Fibroblast of peridontal ligament (primary cell): Measurements from ENCODE around the gene LRATD1.

Experiments used
- DNase-seq: peaks from one replicate; pipeline ENCODE4 v3.0.0-alpha.2; 2010; ENCODE audit errors: extremely low read depth

The LRATD1 gene

GRCh38 chr2:14633461-14634181 lies 1.1 kb downstream of the LRATD1 start:
- no peak for DNase-seq

- DNase-seq = no peak
These were observed 1.6 kb downstream of the LRATD1 start for GRCh38 chr2:14634182-14634488.

- peak; percentile 51 for DNase-seq
These were observed 2.2 kb downstream of the LRATD1 start for GRCh38 chr2:14634489-14635390.

- peak; percentile 63 for DNase-seq
These were observed 2.9 kb downstream of the LRATD1 start for GRCh38 chr2:14635391-14635871.

GRCh38 chr2:14638488-14638887 lies 6.0 kb downstream of the LRATD1 start:
- DNase-seq = no peak

- no peak for DNase-seq
These were observed 8.6 kb downstream of the LRATD1 start for GRCh38 chr2:14641116-14641515.

- no peak for DNase-seq
These were observed 10.0 kb downstream of the LRATD1 start for GRCh38 chr2:14642499-14642898.

GRCh38 chr2:14647714-14648113 lies 15.2 kb downstream of the LRATD1 start:
- DNase-seq = no peak

GRCh38 chr2:14650066-14650465 lies 17.5 kb downstream of the LRATD1 start:
- no peak for DNase-seq

GRCh38 chr2:14654835-14655282 lies 22.3 kb downstream of the LRATD1 start:
- DNase-seq = no peak

GRCh38 chr2:14656146-14656545 lies 23.6 kb downstream of the LRATD1 start:
- DNase-seq = no peak

GRCh38 chr2:14661163-14661562 lies 28.6 kb downstream of the LRATD1 start:
- DNase-seq = no peak

GRCh38 chr2:14673351-14673875 lies 40.9 kb downstream of the LRATD1 start:
- DNase-seq = peak; percentile 2

- DNase-seq = no peak
These were observed 43.0 kb downstream of the LRATD1 start for GRCh38 chr2:14675489-14675888.

GRCh38 chr2:14676371-14676770 lies 43.9 kb downstream of the LRATD1 start:
- no peak for DNase-seq

- peak; percentile 8 for DNase-seq
These were observed 44.5 kb downstream of the LRATD1 start for GRCh38 chr2:14677039-14677438.

- peak; percentile 18 for DNase-seq
These were observed 46.2 kb downstream of the LRATD1 start for GRCh38 chr2:14678761-14679160.

- DNase-seq = no peak
These were observed 49.1 kb downstream of the LRATD1 start for GRCh38 chr2:14681608-14682007.
